WTC11 (cell line): Measurements from ENCODE around the gene DENND2C. TPM values are rescaled to one million over a fixed set of nuclear protein-coding genes. Genes with fewer than 3 reads are reported as not detected.

ENCODE experiments used
- ATAC-seq: fragments of 200-7000 bp; cut with Tn5 transposase; 2 replicates; pipeline ENCODE4 v1.10.0; 2021; ENCODE audit warnings: mild to moderate bottlenecking, moderate library complexity
- CTCF ChIA-PET: fragments of 300-600 bp; sonication (Branson Sonifier 250); formaldehyde crosslinking; loops from one replicate; lab custom pipeline; 2021; ENCODE audit warnings: antibody characterized with exemption; lab: Charles Lee
- POLR2A ChIA-PET: fragments of 350-600 bp; sonication (Branson Sonifier 250); formaldehyde crosslinking; loops from one replicate; lab custom pipeline; 2021; ENCODE audit warnings: antibody characterized with exemption; lab: Charles Lee
- DNase-seq: peaks from one replicate; pipeline ENCODE4 v3.0.0; 2021; ENCODE audit warnings: low spot score
- H3K27ac Mint-ChIP-seq: 2 replicates; pipeline ENCODE4 v1.8.0; 2021; ENCODE audit warnings: mixed read lengths
- H3K27me3 Mint-ChIP-seq: 2 replicates; pipeline ENCODE4 v1.8.0; 2021; ENCODE audit warnings: low read depth, mild to moderate bottlenecking, moderate library complexity, mixed read lengths
- H3K36me3 Mint-ChIP-seq: 2 replicates; pipeline ENCODE4 v1.8.0; 2021; ENCODE audit warnings: mixed read lengths
- H3K4me1 Mint-ChIP-seq: 2 replicates; pipeline ENCODE4 v1.8.0; 2022; ENCODE audit warnings: mixed read lengths
- H3K4me3 Mint-ChIP-seq: 2 replicates; pipeline ENCODE4 v1.8.0; 2021; ENCODE audit warnings: mild to moderate bottlenecking, moderate library complexity, mixed read lengths
- H3K9me3 Mint-ChIP-seq: 2 replicates; pipeline ENCODE4 v1.8.0; 2021; ENCODE audit warnings: mixed read lengths
- ATF2 ChIP-seq: sonication (generic); formaldehyde crosslinking; IDR thresholded peaks from 2 replicates; pipeline ENCODE4 v1.8.1; 2022; ENCODE audit warnings: low read depth, missing genetic modification reagents, borderline replicate concordance
- CBFB ChIP-seq: sonication (generic); formaldehyde crosslinking; IDR thresholded peaks from 2 replicates; pipeline ENCODE4 v1.8.1; 2022; ENCODE audit warnings: mild to moderate bottlenecking, low read depth, missing genetic modification reagents
- CDX4 ChIP-seq: fragments of 250-450 bp; sonication (Bioruptor Pico); IDR thresholded peaks from 2 replicates; pipeline ENCODE4 v1.9.0; 2021; ENCODE audit warnings: moderate library complexity, mild to moderate bottlenecking, inconsistent platforms, borderline replicate concordance
- CTCF ChIP-seq: fragments of 200-600 bp; IDR thresholded peaks from 2 replicates; pipeline ENCODE4 v1.8.0; 2022; ENCODE audit warnings: antibody characterized with exemption
- E2F4 ChIP-seq: sonication (generic); formaldehyde crosslinking; IDR thresholded peaks from 2 replicates; pipeline ENCODE4 v1.8.1; 2022; ENCODE audit warnings: low read depth, mild to moderate bottlenecking, moderate library complexity, missing genetic modification reagents, borderline replicate concordance
- ELF4 ChIP-seq: sonication (generic); formaldehyde crosslinking; IDR thresholded peaks from 2 replicates; pipeline ENCODE4 v1.8.1; 2022; ENCODE audit warnings: low read depth, mild to moderate bottlenecking, moderate library complexity, missing genetic modification reagents
- EMX1 ChIP-seq: fragments of 250-450 bp; sonication (Bioruptor Pico); IDR thresholded peaks from 2 replicates; pipeline ENCODE4 v1.8.0; 2021; ENCODE audit warnings: mild to moderate bottlenecking
- ESRRA ChIP-seq: sonication (generic); formaldehyde crosslinking; IDR thresholded peaks from 2 replicates; pipeline ENCODE4 v1.8.1; 2022; ENCODE audit warnings: mild to moderate bottlenecking, missing genetic modification reagents, borderline replicate concordance
- FOXP4 ChIP-seq: sonication (generic); formaldehyde crosslinking; IDR thresholded peaks from 2 replicates; pipeline ENCODE4 v1.8.0; 2022; ENCODE audit warnings: mild to moderate bottlenecking, missing genetic modification reagents
- GRHL2 ChIP-seq: fragments of 250-450 bp; sonication (Bioruptor Pico); IDR thresholded peaks from 2 replicates; pipeline ENCODE4 v1.8.0; 2022; ENCODE audit warnings: mild to moderate bottlenecking, moderate library complexity; ENCODE audit not compliant: insufficient replicate concordance, severe bottlenecking
- IRF1 ChIP-seq: sonication (generic); formaldehyde crosslinking; IDR thresholded peaks from 2 replicates; pipeline ENCODE4 v1.8.0; 2023; ENCODE audit warnings: missing genetic modification reagents
- JAZF1 ChIP-seq: fragments of 250-450 bp; sonication (Bioruptor Pico); IDR thresholded peaks from 2 replicates; pipeline ENCODE4 v1.9.0; 2021; ENCODE audit warnings: moderate library complexity, mild to moderate bottlenecking, inconsistent platforms
- MLX ChIP-seq: sonication (generic); formaldehyde crosslinking; IDR thresholded peaks from 2 replicates; pipeline ENCODE4 v1.8.1; 2023; ENCODE audit warnings: mild to moderate bottlenecking, missing genetic modification reagents, moderate library complexity
- MYBL2 ChIP-seq: sonication (generic); formaldehyde crosslinking; IDR thresholded peaks from 2 replicates; pipeline ENCODE4 v1.8.1; 2023; ENCODE audit warnings: mild to moderate bottlenecking, moderate library complexity, missing genetic modification reagents
- PREB ChIP-seq: sonication (generic); formaldehyde crosslinking; IDR thresholded peaks from 2 replicates; pipeline ENCODE4 v1.8.1; 2022; ENCODE audit warnings: mild to moderate bottlenecking, missing genetic modification reagents, moderate library complexity, borderline replicate concordance
- TEAD4 ChIP-seq: sonication (generic); formaldehyde crosslinking; IDR thresholded peaks from 2 replicates; pipeline ENCODE4 v1.8.0; 2022; ENCODE audit warnings: mild to moderate bottlenecking, missing genetic modification reagents
- ZMAT4 ChIP-seq: fragments of 250-450 bp; sonication (Bioruptor Pico); IDR thresholded peaks from 2 replicates; pipeline ENCODE4 v1.9.0; 2021; ENCODE audit warnings: mild to moderate bottlenecking
- ZNF138 ChIP-seq: sonication (generic); formaldehyde crosslinking; conservative IDR thresholded peaks from 2 replicates; pipeline ENCODE4 v1.8.1; 2022; ENCODE audit warnings: mild to moderate bottlenecking, moderate library complexity, missing genetic modification reagents
- ZNF232 ChIP-seq: sonication (generic); formaldehyde crosslinking; IDR thresholded peaks from 2 replicates; pipeline ENCODE4 v1.8.0; 2022; ENCODE audit warnings: mild to moderate bottlenecking, missing genetic modification reagents
- ZNF317 ChIP-seq: sonication (generic); formaldehyde crosslinking; IDR thresholded peaks from 2 replicates; pipeline ENCODE4 v1.8.1; 2023; ENCODE audit warnings: low read depth, mild to moderate bottlenecking, moderate library complexity, missing genetic modification reagents, borderline replicate concordance
- ZNF396 ChIP-seq: fragments of 250-450 bp; sonication (Bioruptor Pico); IDR thresholded peaks from 2 replicates; pipeline ENCODE4 v1.8.0; 2021; ENCODE audit warnings: mild to moderate bottlenecking, moderate library complexity, borderline replicate concordance
- total RNA-seq: library from RNA; stranded (reverse); gene quantifications from 3 replicates; pipeline ENCODE4 v1.2.3, GENCODE V29; 2021

DENND2C gene
- total RNA-seq, 1 experiment from 2014 or later, result 2.9 TPM

GRCh38 chr1:114558544-114558943 is 111.3 kb downstream of the DENND2C start (continued):
- TF ChIP-seq CTCF, result no peak; the same call in 1 of the 2 replicates
- TF ChIP-seq GRHL2, result no peak
- TF ChIP-seq JAZF1 (CRISPR knock-in tag), result no peak
- no peak for TF ChIP-seq PREB (CRISPR knock-in tag)
- TF ChIP-seq ZNF232 (CRISPR knock-in tag), result no peak
- TF ChIP-seq ESRRA (CRISPR knock-in tag), result no peak
- TF ChIP-seq CDX4, result no peak
- no peak for TF ChIP-seq EMX1 (CRISPR knock-in tag)
- no peak for TF ChIP-seq ELF4

GRCh38 chr1:114554577-114554976 is 115.3 kb downstream of the DENND2C start:
- H3K27ac Mint-ChIP-seq, result no peak overlapping the region
- CTCF ChIA-PET, result interaction anchor here (1.2 to 1.6 kb wide), 2 partner anchors 20 to 208 kb away, joined by 3 to 5 read pairs; no protein-coding TSS in a partner anchor
- no peak overlapping the region for H3K4me3 Mint-ChIP-seq
- no peak for ATAC-seq
- H3K4me1 Mint-ChIP-seq, result no peaks in the 10 kb centered on the region
- no peaks in the 10 kb centered on the region; the same call in 1 of the 2 replicates for H3K27me3 Mint-ChIP-seq
- H3K9me3 Mint-ChIP-seq, result no peaks in the 10 kb centered on the region
- no peak for TF ChIP-seq ZNF317 (CRISPR knock-in tag)
- no peak for TF ChIP-seq ZMAT4 (CRISPR knock-in tag)
- no peak for TF ChIP-seq ZNF396 (CRISPR knock-in tag)
- TF ChIP-seq MLX (CRISPR knock-in tag), result no peak
- TF ChIP-seq E2F4 (CRISPR knock-in tag), result no peak
- TF ChIP-seq GRHL2, result no peak
- no peak for TF ChIP-seq IRF1
- no peak for TF ChIP-seq FOXP4 (CRISPR knock-in tag)
- no peak for TF ChIP-seq ATF2
- TF ChIP-seq ZNF138 (CRISPR knock-in tag), result no peak
- no peak for TF ChIP-seq TEAD4
- TF ChIP-seq CBFB (CRISPR knock-in tag), result no peak
- TF ChIP-seq MYBL2 (CRISPR knock-in tag), result no peak
- TF ChIP-seq ESRRA (CRISPR knock-in tag), result no peak
- no peaks in the 10 kb centered on the region for H3K36me3 Mint-ChIP-seq
- DNase-seq, result no peak
- POLR2A ChIA-PET, result no interaction called here
